GM18519 (cell line): ENCODE data around the gene PYGM.

Source experiments
- ATAC-seq: cut with Tn5 transposase; IDR thresholded peaks from one replicate; pipeline ENCODE4 v1.9.1; 2021; ENCODE audit warnings: mild to moderate bottlenecking, moderate library complexity; ENCODE audit not compliant: unreplicated experiment, low FRiP score

PYGM gene

DNA sequence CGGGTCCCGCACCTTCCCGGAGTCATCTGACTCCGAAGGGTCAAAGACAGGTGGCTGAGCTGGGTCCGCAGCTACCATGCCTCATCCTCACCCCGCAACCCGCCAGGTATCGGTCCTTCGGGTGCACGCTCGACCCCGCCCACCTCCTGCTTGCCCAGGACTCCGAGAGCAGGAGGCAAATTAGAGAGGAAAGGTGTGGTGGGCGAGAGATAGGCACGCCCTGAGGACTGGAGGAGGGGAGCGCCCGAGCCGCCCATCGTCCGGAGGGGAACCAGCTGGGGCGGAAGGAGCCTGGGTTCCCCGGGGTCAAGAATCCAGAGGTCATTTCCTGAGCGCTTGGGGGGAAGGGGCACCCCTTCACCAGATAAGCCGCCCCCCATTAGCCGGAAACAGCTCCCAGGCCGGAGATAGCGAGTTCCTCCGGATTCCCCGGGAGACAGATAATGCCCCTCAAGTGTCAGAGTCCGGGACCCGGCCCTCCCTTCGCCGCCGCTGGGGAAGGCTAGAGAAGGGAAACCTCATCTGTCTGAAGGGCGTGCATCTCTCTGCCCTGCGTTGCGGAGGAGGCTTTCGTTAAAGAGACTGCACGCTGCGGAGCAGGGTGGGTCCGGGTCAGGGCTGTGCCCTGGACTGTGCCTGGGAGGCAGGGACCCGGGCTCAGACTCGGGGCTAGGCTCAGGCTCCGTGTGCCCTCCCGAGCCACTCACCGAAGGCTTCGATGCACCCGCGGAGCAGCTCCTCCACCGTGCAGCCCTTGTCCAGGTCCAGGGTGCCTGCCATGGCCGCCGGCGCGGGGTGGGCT, 17.5 kb downstream of the PYGM start:
- ATAC-seq, result no peak

- ATAC-seq, result no peak
Observed at GRCh38 chr11:64741375-64742086, 18.2 kb downstream of the PYGM start.

- no peak for ATAC-seq
Observed at GRCh38 chr11:64739871-64740270, 19.9 kb downstream of the PYGM start.

DNA sequence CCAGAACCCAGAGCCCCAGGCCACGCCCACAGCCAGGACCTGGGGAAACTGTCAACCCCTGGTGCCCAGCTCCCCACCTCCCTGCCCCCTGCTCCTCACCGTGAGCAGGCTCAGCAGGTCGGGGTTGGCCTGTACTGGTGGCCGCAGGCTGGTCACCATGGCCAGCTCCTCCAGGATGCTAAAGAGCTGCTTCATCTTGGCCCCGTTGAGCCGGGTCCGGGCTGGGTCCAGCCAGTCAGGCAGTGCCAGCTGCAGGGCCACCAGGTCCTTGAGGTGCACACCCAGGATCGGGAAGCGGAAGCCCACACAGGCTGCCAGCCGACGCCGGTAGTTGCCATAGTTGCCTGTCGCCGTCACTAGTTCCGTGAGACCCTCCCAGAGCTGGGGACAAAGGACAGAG, 23.1 kb downstream of the PYGM start:
- ATAC-seq, result no peak

DNA sequence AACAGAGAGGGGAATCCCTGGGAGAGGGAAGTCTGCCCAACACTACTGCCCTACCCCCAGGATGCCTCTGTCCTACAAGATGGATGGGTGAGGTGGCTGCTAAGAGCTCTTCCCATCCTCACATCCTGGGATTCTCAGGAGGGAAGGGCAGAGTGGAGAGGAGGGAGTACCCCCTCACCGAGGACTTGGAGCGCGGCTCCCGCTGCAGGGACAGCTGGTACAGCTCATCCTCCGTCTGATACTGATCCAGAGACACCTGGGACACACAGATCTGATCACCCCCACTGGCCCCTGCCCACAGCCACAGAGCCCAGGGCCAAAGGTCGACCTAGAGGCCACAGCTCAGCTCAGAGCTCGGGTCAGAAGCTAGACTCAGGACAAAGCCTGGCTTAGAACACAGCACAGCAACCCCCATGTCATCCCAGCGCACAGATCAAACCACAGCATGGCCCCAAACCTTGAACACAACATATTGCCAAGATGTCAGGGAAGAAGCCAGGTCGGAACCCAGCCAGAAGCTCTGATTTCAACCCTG, 24.0 kb downstream of the PYGM start:
- ATAC-seq, result no peak

DNA sequence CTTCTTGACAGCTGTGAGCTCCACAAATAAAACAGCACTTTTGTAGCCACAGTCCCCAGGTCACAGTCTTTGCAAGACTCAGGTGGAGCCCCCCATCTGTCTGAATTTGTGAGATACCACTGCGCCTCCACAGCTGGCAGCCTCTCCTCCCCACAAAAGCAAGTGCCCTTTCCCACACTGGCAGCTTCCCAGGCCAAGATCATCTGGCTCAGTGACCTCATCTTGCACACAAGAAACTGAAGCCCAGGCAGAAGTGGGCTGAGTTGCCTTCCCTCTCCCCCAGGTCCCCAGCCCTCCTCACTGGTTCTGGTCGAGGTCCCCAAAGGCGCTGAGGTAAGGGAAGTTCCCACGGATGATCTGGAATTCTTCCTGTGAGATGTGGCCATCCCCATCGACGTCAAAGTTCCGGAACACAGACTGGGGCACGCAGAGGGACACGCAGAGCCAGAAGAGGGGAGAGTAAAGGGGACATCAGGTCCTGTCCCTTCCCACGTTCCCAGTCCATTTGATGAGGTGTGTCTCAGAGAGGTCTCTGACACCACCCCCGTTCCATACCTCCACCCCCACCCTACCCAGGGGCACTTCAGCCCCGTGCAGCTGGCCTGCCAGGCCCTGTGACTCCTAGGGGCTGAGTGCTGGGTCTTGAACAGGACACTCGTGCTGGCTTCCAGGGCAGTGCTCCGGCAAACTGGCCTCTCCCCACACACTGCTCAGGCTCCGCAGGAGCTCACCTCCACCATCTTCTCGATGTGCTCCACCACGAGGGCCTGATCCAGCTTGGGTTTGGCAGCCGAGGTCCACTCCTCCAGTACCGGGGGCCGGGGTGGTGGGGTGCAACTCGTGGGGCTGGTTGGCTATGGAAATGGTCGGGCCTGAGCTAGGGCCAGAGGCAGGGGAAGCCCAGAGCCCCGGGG, 24.7 kb downstream of the PYGM start:
- no peak for ATAC-seq

DNA sequence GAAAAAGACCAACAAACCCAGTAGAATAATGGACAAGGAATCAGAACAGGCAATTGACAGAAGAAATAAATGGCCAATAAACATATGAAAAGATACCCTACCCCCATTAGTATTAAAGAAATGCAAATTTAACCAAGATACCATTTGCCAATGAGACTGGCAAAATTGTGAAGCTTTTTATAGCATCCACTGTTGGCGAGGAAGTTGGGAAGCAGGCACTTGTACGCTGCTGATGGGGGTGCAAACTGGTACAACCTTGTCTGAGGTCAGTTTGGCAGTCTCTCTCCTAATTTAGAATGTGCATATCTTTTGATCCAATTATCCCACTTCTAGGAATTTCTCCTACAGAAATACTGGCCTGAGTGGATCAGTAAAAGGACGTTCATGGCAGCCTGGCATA, 28.2 kb downstream of the PYGM start:
- no peak for ATAC-seq

GRCh38 chr11:64729851-64730382, 29.9 kb downstream of the PYGM start:
- ATAC-seq, result no peak

- ATAC-seq, result no peak
Observed at GRCh38 chr11:64728757-64729365, 30.9 kb downstream of the PYGM start.

DNA sequence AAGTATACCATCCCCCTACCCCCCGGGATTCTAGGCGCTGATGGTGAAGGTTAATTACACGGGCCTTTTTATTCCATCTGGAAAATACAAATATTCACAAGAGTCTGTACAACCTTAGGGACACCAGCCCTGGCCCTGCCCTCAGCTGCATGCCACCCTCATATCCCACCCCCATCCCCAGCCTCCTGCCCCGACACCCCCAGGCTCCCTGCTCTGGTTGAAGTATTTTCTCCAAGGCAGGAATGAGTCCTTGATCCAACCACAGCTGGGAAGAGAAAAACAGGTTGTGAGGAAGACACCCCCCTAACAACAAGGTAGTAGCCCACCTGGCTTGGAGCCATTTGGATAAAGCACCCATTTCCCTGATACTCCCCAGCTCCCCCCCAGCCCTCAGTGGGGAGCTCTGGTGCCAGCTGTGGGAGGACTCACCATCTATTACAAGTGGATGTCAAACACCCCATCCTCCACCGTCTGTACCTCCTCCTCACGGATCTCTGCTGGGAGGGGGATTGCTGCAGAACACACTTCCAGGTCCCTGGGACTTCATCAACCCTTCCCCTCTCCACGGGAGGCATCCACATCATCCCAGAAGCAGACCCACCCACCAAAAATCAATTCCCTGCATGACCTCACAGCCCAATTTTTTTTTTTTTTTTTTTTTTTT, 32.8 kb downstream of the PYGM start:
- no peak for ATAC-seq

DNA sequence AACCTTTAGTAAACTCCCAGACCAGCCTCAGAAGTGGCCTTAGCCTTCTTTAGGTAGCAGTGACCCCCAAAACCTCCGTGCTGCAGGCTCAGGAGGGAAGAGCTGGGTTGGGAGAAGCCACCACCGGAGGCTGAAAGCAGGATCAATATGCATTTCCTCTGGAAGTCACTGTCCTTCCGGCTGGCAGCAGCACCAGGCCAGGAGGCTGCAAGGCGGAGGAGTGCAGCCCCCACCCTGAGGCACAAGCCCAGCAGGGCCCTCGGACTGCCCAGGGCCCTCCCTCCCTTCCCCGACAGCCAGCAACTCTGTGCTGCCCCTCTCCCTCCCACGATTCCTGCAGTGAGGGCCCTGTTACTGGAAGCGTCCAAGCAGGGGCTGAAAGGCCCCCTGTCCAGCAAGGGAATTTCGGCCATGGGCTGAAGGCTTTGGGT, 33.5 kb downstream of the PYGM start:
- no peak for ATAC-seq

DNA sequence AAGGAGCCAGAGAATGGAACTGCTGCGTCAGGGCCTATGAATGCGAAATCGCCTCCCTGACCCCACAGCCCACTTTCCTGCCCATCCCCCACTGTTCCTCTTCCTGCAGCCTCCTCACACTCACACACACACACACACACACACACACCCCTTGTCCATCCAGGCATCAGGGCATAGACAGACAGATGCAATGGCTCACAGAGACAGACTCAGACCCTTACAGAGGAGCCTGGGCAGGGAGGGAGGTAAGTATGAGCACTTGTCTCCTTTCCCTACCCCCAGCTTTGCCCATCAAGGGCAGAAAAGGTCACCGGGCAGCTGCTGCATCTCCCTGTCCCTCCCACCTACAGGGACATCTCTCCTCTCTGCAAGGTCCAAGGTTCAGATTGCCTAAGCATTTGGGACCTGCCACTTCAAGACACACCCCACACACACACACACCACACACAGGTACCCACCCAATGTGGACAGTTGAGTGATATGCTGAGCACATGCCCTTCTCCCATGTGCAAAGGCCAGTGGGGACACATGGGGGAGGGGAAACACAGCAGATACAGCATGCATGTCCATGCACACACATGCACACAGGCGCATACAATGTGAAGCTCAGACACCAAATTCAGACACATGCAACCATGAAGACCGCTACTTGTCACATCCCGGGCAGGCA, 34.8 kb downstream of the PYGM start:
- ATAC-seq, result no peak

DNA sequence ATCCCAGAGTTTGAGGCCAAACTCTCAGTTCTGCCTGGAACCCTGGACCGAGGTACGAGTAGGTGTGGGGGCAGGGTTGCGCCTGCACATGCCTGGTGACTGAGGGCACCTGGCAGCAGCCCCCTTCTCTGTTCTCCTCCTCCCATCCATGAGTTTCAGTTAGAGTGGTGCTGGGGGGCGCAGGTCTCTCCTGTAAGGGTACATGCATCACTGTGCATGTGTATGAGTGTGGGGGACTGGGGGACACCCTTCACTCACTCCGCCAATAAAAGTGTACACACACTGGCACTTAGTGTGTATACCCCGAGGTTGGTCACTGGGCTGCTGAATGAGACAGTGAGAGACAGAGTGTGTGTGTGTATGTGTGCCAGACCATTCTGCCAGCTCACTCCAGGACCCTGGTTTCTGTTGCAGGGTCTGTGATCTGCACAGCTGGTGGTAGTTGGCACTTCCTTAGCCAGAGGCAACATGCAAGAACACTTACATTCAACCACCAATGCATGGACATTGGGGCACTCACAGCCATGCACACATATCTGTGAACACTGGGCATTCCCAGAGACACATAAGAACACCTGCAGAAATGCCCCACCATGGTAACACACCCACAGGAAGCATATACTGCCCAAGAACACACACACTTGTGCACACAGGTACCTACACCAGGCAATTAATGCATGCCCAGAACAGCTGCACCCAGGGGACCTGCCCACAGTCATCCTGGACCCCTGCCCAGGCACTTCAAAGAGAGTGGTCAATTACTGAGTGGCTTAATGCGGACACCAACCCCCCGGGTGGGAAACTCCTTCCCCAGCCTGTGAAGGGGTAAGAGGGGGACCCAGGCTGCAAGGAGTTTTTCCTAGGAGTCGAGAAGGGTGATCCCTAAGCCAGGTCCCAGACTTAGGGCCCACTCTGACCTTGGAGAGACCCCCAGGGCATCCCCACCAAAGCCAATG, 35.6 kb downstream of the PYGM start:
- no peak for ATAC-seq

DNA sequence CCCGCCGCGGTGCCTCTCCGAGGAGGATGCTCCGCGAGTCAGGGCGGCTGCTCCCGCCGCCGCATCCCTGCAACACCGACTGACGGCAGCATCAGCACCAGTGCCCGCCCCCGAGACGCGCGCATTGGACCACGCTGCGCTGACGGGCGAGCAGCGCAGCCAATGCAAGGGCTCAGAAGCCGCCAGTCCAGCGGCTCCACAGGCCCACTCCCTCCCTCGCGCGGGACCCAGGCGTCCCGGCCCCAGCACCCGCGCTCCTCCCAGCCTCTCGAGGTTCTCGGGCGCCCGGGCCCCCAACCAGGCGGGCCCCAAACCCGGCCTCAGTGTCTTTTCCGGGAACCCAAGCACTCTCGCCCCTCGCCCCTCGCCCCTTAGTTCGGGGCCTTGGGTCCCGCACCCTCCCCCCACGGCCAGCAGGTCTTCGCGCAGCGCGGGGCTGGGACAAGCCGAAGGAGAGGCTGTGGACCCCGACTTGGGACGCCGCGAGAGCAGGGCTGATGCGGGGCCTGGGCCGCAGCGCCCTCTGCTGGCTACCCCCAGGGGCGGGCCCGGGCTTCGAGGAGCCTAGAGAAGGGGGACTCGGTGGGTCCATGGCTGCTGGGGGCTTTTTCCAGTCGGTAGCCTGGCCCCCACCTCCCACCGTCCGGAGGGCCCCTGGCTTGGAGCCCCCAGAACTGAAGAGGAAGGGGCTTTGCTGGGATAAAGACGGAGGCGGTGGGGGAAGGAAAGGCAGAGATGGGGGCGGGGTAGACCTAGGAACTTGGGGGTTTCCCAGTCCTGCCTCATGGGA, 36.5 kb downstream of the PYGM start, which contains the start of gene NRXN2:
TSS of gene NRXN2 (minus strand) at position 81 of the 790 bp plus-strand sequence. CDS start 9,498 bp downstream, outside the sequence.
- ATAC-seq, result no peak

DNA sequence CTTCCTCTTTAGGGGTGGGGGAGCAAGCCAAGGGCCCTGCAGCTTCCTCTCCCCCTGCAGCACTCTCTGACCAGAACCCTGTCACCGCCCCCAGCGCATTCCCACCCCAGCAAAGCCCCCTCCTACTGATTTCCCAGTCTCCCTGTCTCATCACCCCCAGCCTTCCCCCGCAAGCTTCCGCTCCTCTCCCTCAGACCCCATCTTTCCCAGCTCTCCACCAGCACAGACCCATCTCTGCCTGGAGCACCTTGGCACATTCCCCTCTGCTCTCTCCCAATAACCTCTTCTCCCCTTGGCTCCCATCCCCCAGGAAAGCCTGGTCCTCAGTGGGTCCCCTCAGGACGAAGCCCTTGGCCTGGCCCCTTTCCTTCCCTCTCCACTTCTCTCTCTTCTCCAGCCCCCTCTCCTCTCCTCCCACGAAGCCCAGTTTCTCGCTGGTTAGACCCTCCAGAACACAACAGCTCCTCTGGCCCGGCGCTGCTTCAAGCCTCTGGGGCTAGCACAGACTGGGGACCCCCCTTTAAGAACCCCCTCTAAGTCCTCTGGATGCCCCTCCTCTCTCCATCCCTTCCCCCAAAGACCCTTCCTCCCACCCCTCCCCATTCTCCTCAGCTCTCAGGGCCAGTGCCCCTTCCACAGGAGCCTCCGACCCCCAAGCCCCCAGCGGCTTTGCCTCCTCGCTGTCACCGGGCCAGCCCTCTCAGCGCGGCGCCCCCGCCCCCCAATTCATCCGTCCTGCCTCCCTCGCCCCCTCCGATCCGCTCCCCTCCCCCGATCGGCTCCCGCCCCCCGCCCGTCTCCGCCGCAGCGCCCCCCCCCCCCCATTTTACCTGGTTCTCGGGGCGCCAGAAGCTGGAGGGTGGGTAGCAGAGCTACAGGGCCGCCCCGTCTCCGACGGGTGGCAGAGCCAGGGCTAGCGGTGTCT, 37.4 kb downstream of the PYGM start:
- no peak for ATAC-seq

- no peak for ATAC-seq
Observed at GRCh38 chr11:64721359-64721699, 38.4 kb downstream of the PYGM start.
